Heart right ventricle (tissue), 16 donors: ENCODE data around the gene RAB27B. TPM values are rescaled to one million over a fixed set of nuclear protein-coding genes. Genes with fewer than 3 reads are reported as not detected.

Source experiments
- ATAC-seq, 8 donors: fragments of 200-7000 bp; cut with Tn5 transposase; one replicate each; pipeline ENCODE4 v1.9.1; 2020; ENCODE audit warnings: mild to moderate bottlenecking in 8 of 8, moderate library complexity in 8 of 8, moderate number of reproducible peaks in 1 of 8
- DNase-seq, 2 donors: peaks; one replicate each; pipeline ENCODE4 v3.0.0-alpha.2; 2020
- H3K27ac ChIP-seq, 10 donors: fragments of 200-600 bp; sonication (generic) in 2 of 10; one replicate each; pipeline versions ENCODE4 v1.5.0 to v1.8.0; 2020 to 2022; ENCODE audit warnings: mild to moderate bottlenecking in 3 of 10
- H3K27me3 ChIP-seq, 7 donors: fragments of 200-600 bp; one replicate each; pipeline ENCODE4 v1.8.0; 2021 to 2022; ENCODE audit warnings: mild to moderate bottlenecking in 2 of 7
- H3K36me3 ChIP-seq, 9 donors: fragments of 200-600 bp; sonication (generic) in 1 of 9; one replicate each; pipeline versions ENCODE4 v1.5.0 to v1.8.0; 2020 to 2022; ENCODE audit warnings: mild to moderate bottlenecking in 2 of 9
- H3K4me1 ChIP-seq, 9 donors: fragments of 200-600 bp; sonication (generic) in 1 of 9; one replicate each; pipeline versions ENCODE4 v1.5.0 to v1.8.0; 2020 to 2022; ENCODE audit warnings: mild to moderate bottlenecking in 4 of 9
- H3K4me3 ChIP-seq, 10 donors: fragments of 200-600 bp; sonication (generic) in 2 of 10; one replicate each; pipeline versions ENCODE4 v1.5.0 to v1.8.0; 2020 to 2022; ENCODE audit warnings: mild to moderate bottlenecking in 7 of 10, moderate library complexity in 2 of 10
- H3K9me3 ChIP-seq, 11 donors: fragments of 200-600 bp in 10 of 11; sonication (generic) in 2 of 11; one replicate each; pipeline versions ENCODE4 v1.5.0 to v1.8.0; 2013 to 2022; ENCODE audit warnings: mild to moderate bottlenecking in 2 of 11, control low read depth in 1 of 11, moderate library complexity in 1 of 11
- CTCF ChIP-seq, 9 donors: fragments of 200-600 bp; sonication (generic) in 2 of 9; IDR thresholded peaks; one replicate each; pipeline versions ENCODE4 v1.5.0 to v1.8.0; 2021 to 2022; ENCODE audit warnings: antibody characterized with exemption in 9 of 9, mild to moderate bottlenecking in 5 of 9, moderate library complexity in 1 of 9
- WGBS, 2 donors: extraction: QIAGEN DNeasy Blood & Tissue Kit; methylation state at CpG; one replicate each; pipeline ENCODE4 v1.1.7; 2013; ENCODE audit warnings: inconsistent platforms in 1 of 2; 5-methylcytosine and 5-hydroxymethylcytosine counted together
- intact Hi-C, 10 donors: fragments of 100-400 bp; cut with DNase I; formaldehyde crosslinking; loops; one replicate each; pipeline versions ENCODE4 v1.11.1 to v1.14.2; 2022
- polyA plus RNA-seq, 2 donors: library from polyadenylated mRNA; stranded (reverse); fragments of 200-250 nt; gene quantifications; one replicate each; pipeline ENCODE4 v1.2.3, GENCODE V29; 2013
- total RNA-seq, 10 donors: library from RNA; stranded (reverse); fragmentation: NEBNext Ultra II Directional in 3 of 10; extraction: Animal tissue kit (Norgen Biotek cat#: 25700) in 3 of 10; gene quantifications; one replicate each; pipeline versions ENCODE4 v1.2.1 to v1.2.4, GENCODE V29; 2021 to 2023
- donor health status: Arrhythmogenic right ventricular cardiomyopathy.
- donor health status: ischemic (EF 13 %, LVEDD 7.1; RV severe dilation, severe dysfunction).
- donor health status: healthy with polysubstance abuse.
- donor health status: DM: no; HTN: yes; CAD: no.
- donor health status: DM: no; HTN: no; CAD: no.
- donor health status: ischemic (EF 25% LVEDD 6.9; RV normal size, moderate dysfunction).
- donor health status: ischemic (EF 25% LVEDD 5.7; RV mildly dilated, moderate dysfunction).
- donor health status: healthy.
- donor health status: DM: yes; HTN: yes; CAD: no.
- donor health status: Ischemic cardiomyopathy.
- donor health status: ischemic (EF 35%, LVEDD 5.7; RV mildly dilated, moderate dysfunction).
- donor health status: nonischemic (EF 11% LVEDD 7.7; RV severe dilation, severe dysfunction).
- donor health status: DM: yes; HTN: yes; CAD: no.
- donor health status: PGD.
- donor health status: ischemic (EF 29% LVEDD 5.4; RV normal size, mild dysfunction).
- donor health status: nonischemic (EF 23%, LVEDD 6.1; RV moderate dilation, normal function).

Gene RAB27B
- total and polyA plus RNA-seq, 12 donors = 0.02 to 0.86 (median 0.07) TPM; not detected in 2

- no peak for TF ChIP-seq CTCF (IDR thresholded peaks at IDR 0.05)
- intact Hi-C loops = no loop called here
- no peak for ATAC-seq
- WGBS, 2 donors = 91 to 95% methylated on average over 2 of the region's 2 CpGs
- H3K4me3 ChIP-seq = no peak overlapping the region
- no peaks in the 10 kb centered on the region for H3K4me1 ChIP-seq
- H3K27me3 ChIP-seq = no peaks in the 10 kb centered on the region
- no peaks in the 10 kb centered on the region for H3K9me3 ChIP-seq
- no peak for DNase-seq
- no peaks in the 10 kb centered on the region for H3K36me3 ChIP-seq
- H3K27ac ChIP-seq = no peak overlapping the region
Observed at GRCh38 chr18:54856105-54856646, 27.9 kb downstream of the RAB27B start.

GRCh38 chr18:54857499-54857898 lies 29.2 kb downstream of the RAB27B start:
- Histone ChIP-seq H3K27me3 (no peaks in the 10 kb centered on the region), H3K4me3 (no peak overlapping the region), H3K36me3 (no peaks in the 10 kb centered on the region), H3K27ac (no peak overlapping the region), H3K9me3 (no peaks in the 10 kb centered on the region), H3K4me1 (no peaks in the 10 kb centered on the region)
- WGBS, 2 donors = 85 to 90% methylated on average over 3 of the region's 3 CpGs
- DNase-seq (no peak), ATAC-seq (no peak)
- TF ChIP-seq CTCF (IDR thresholded peaks at IDR 0.05) = no peak
- intact Hi-C loops = no loop called here

GRCh38 chr18:54859667-54860421 lies 31.6 kb downstream of the RAB27B start:
- Histone ChIP-seq H3K9me3 (no peaks in the 10 kb centered on the region), H3K27ac (no peak overlapping the region), H3K4me3 (no peak overlapping the region), H3K36me3 (no peaks in the 10 kb centered on the region), H3K4me1 (no peaks in the 10 kb centered on the region), H3K27me3 (no peaks in the 10 kb centered on the region)
- ATAC-seq (no peak), DNase-seq (no peak)
- intact Hi-C loops = no loop called here
- no peak for TF ChIP-seq CTCF (IDR thresholded peaks at IDR 0.05)
- 72 to 75% methylated on average over 9 of the region's 9 CpGs for WGBS, 2 donors

- Histone ChIP-seq H3K27ac (no peak overlapping the region), H3K4me1 (no peaks in the 10 kb centered on the region), H3K9me3 (no peaks in the 10 kb centered on the region), H3K27me3 (no peaks in the 10 kb centered on the region), H3K36me3 (no peaks in the 10 kb centered on the region), H3K4me3 (no peak overlapping the region)
- ATAC-seq = no peak
- no peak for TF ChIP-seq CTCF (IDR thresholded peaks at IDR 0.05)
- 56 to 76% methylated on average over 1 of the region's 1 CpG for WGBS, 2 donors
- intact Hi-C loops = no loop called here
- no peak for DNase-seq
Observed at GRCh38 chr18:54860941-54861340, 32.7 kb downstream of the RAB27B start.
